H9 (cell line): ENCODE measurements around the gene SPEG. TPM values are rescaled to one million over a fixed set of nuclear protein-coding genes. Genes with fewer than 3 reads are reported as not detected.

Experiments
- DNase-seq: peaks from one replicate; pipeline ENCODE4 v3.0.0-alpha.2; 2017
- H2AFZ ChIP-seq: one replicate; pipeline ENCODE4 v1.6.1; 2013; ENCODE audit warnings: mild to moderate bottlenecking, low read length, control low read depth, moderate library complexity
- H2AK5ac ChIP-seq: 2 replicates; pipeline ENCODE4 v1.6.1; 2013; ENCODE audit warnings: low read length, control low read depth, mixed read lengths; ENCODE audit not compliant: insufficient read length
- H2BK120ac ChIP-seq: one replicate; pipeline ENCODE4 v1.6.1; 2013; ENCODE audit warnings: low read depth, mild to moderate bottlenecking, low read length, control low read depth, inconsistent platforms; ENCODE audit not compliant: poor library complexity, severe bottlenecking
- H2BK12ac ChIP-seq: 2 replicates; pipeline ENCODE4 v1.6.1; 2013; ENCODE audit warnings: low read length, control low read depth, mixed read lengths, low read depth; ENCODE audit not compliant: insufficient read length
- H2BK15ac ChIP-seq: 2 replicates; pipeline ENCODE4 v1.6.1; 2013; ENCODE audit warnings: low read depth, low read length, control low read depth
- H2BK20ac ChIP-seq: one replicate; pipeline ENCODE4 v1.6.1; 2013; ENCODE audit warnings: low read depth, mild to moderate bottlenecking, low read length, control low read depth, inconsistent platforms; ENCODE audit not compliant: poor library complexity, severe bottlenecking
- H2BK5ac ChIP-seq: 2 replicates; pipeline ENCODE4 v1.6.1; 2013; ENCODE audit warnings: low read length, control low read depth, mixed read lengths; ENCODE audit not compliant: insufficient read length
- H3K14ac ChIP-seq: 2 replicates; pipeline ENCODE4 v1.6.1; 2013; ENCODE audit warnings: low read length, control low read depth; ENCODE audit not compliant: insufficient read depth
- H3K18ac ChIP-seq: 2 replicates; pipeline ENCODE4 v1.6.1; 2013; ENCODE audit warnings: low read depth, mild to moderate bottlenecking, mixed read lengths, low read length, control low read depth; ENCODE audit not compliant: insufficient read length
- H3K23ac ChIP-seq: 2 replicates; pipeline ENCODE4 v1.6.1; 2013; ENCODE audit warnings: low read length, control low read depth, mixed read lengths, low read depth; ENCODE audit not compliant: insufficient read length
- H3K23me2 ChIP-seq: 2 replicates; pipeline ENCODE4 v1.6.1; 2013; ENCODE audit warnings: low read depth, mild to moderate bottlenecking, mixed read lengths, low read length, control low read depth; ENCODE audit not compliant: insufficient read length, poor library complexity, severe bottlenecking
- H3K27ac ChIP-seq: 2 replicates; pipeline ENCODE4 v1.5.1; 2013; ENCODE audit warnings: low read length, control low read depth, mixed read lengths, low read depth; ENCODE audit not compliant: insufficient read length
- H3K27me3 ChIP-seq: 2 replicates; pipeline ENCODE4 v1.6.1; 2013; ENCODE audit warnings: low read length, control low read depth, inconsistent platforms; ENCODE audit not compliant: insufficient read depth
- H3K4ac ChIP-seq: 2 replicates; pipeline ENCODE4 v1.6.1; 2013; ENCODE audit warnings: low read depth, mild to moderate bottlenecking, control low read depth, inconsistent platforms, low read length, moderate library complexity
- H3K4me1 ChIP-seq: 2 replicates; pipeline ENCODE4 v1.6.1; 2013; ENCODE audit warnings: low read length, control low read depth, inconsistent platforms; ENCODE audit not compliant: insufficient read depth
- H3K4me2 ChIP-seq: 2 replicates; pipeline ENCODE4 v1.6.1; 2013; ENCODE audit warnings: low read length, control low read depth, mixed read lengths; ENCODE audit not compliant: insufficient read length, insufficient read depth
- H3K56ac ChIP-seq: 2 replicates; pipeline ENCODE4 v1.6.1; 2013; ENCODE audit warnings: low read depth, mild to moderate bottlenecking, mixed read lengths, low read length, control low read depth; ENCODE audit not compliant: insufficient read length
- H3K79me1 ChIP-seq: 2 replicates; pipeline ENCODE4 v1.6.1; 2013; ENCODE audit warnings: low read depth, mild to moderate bottlenecking, moderate library complexity, low read length, control low read depth, inconsistent platforms; ENCODE audit not compliant: insufficient read depth, poor library complexity, severe bottlenecking
- H3K79me2 ChIP-seq: 2 replicates; pipeline ENCODE4 v1.6.1; 2013; ENCODE audit warnings: low read length, control low read depth, inconsistent platforms; ENCODE audit not compliant: insufficient read depth
- H3K9ac ChIP-seq: 2 replicates; pipeline ENCODE4 v1.6.1; 2013; ENCODE audit warnings: low read length, control low read depth, mixed read lengths; ENCODE audit not compliant: insufficient read length; ENCODE audit errors: extremely low read depth
- H3K9me3 ChIP-seq: one replicate; pipeline ENCODE4 v1.6.1; 2013; ENCODE audit warnings: low read depth, low read length, inconsistent platforms; ENCODE audit not compliant: control insufficient read depth
- H3T11ph ChIP-seq: one replicate; pipeline ENCODE4 v1.6.1; 2013; ENCODE audit warnings: mild to moderate bottlenecking, low read length, control low read depth, inconsistent platforms
- H4K20me1 ChIP-seq: one replicate; pipeline ENCODE4 v1.6.1; 2013; ENCODE audit not compliant: control insufficient read depth, insufficient read length, insufficient read depth
- H4K5ac ChIP-seq: 2 replicates; pipeline ENCODE4 v1.6.1; 2013; ENCODE audit warnings: low read depth, mild to moderate bottlenecking, mixed read lengths, low read length, control low read depth; ENCODE audit not compliant: insufficient read length
- H4K8ac ChIP-seq: replicated peaks from 2 replicates; pipeline ENCODE4 v1.6.1; 2013; ENCODE audit warnings: low read length, control low read depth, mixed read lengths, low read depth; ENCODE audit not compliant: insufficient read length
- H4K91ac ChIP-seq: 2 replicates; pipeline ENCODE4 v1.6.1; 2013; ENCODE audit warnings: low read depth, mild to moderate bottlenecking, moderate library complexity, mixed read lengths, low read length, control low read depth; ENCODE audit not compliant: insufficient read length
- H3K27ac Mint-ChIP-seq, 3 experiments: 2 replicates in 2 of 3; 3 replicates in 1 of 3; pipeline ENCODE4 v1.8.0; 2020 to 2021; ENCODE audit warnings: mixed read lengths in 3 of 3, mild to moderate bottlenecking in 1 of 3, moderate library complexity in 1 of 3
- H3K27me3 Mint-ChIP-seq: 2 replicates; pipeline ENCODE4 v1.8.0; 2021; ENCODE audit warnings: low read depth, mild to moderate bottlenecking, moderate library complexity, mixed read lengths
- H3K36me3 Mint-ChIP-seq, 3 experiments: 2 replicates in 2 of 3; 3 replicates in 1 of 3; pipeline ENCODE4 v1.8.0; 2020 to 2021; ENCODE audit warnings: low read depth in 3 of 3, mixed read lengths in 3 of 3; ENCODE audit not compliant: insufficient read depth in 1 of 3
- H3K4me1 Mint-ChIP-seq, 2 experiments: 2 replicates each; pipeline ENCODE4 v1.8.0; 2020; ENCODE audit warnings: mixed read lengths in 2 of 2
- H3K4me3 Mint-ChIP-seq, 2 experiments: 2 replicates in 1 of 2; 3 replicates in 1 of 2; pipeline ENCODE4 v1.8.0; 2020 to 2021; ENCODE audit warnings: mild to moderate bottlenecking in 2 of 2, mixed read lengths in 2 of 2, moderate library complexity in 1 of 2
- H3K9me3 Mint-ChIP-seq, 2 experiments: 2 replicates in 1 of 2; 3 replicates in 1 of 2; pipeline ENCODE4 v1.8.0; 2020; ENCODE audit warnings: mild to moderate bottlenecking in 2 of 2, mixed read lengths in 2 of 2, moderate library complexity in 1 of 2
- WGBS: extraction: QIAGEN DNeasy Blood & Tissue Kit; methylation state at CpG from one replicate; pipeline ENCODE4 v1.1.7; 2013; ENCODE audit warnings: missing lambda C conversion rate, low lambda C conversion rate, mixed read lengths; ENCODE audit not compliant: insufficient read length; ENCODE audit errors: extremely low coverage; 5-methylcytosine and 5-hydroxymethylcytosine counted together
- total RNA-seq: library from RNA; stranded (reverse); gene quantifications from 2 replicates; pipeline ENCODE4 v1.2.1, GENCODE V29; 2021
- TF ChIP-seq, protein P1 (sequence below): fragments of 200-600 bp; sonication (generic); conservative IDR thresholded peaks from 3 replicates; pipeline ENCODE4 v1.8.0; 2021; ENCODE audit warnings: antibody characterized with exemption, mild to moderate bottlenecking

The SPEG gene
- total RNA-seq, 1 experiment from 2014 or later: 23.7 TPM

DNA sequence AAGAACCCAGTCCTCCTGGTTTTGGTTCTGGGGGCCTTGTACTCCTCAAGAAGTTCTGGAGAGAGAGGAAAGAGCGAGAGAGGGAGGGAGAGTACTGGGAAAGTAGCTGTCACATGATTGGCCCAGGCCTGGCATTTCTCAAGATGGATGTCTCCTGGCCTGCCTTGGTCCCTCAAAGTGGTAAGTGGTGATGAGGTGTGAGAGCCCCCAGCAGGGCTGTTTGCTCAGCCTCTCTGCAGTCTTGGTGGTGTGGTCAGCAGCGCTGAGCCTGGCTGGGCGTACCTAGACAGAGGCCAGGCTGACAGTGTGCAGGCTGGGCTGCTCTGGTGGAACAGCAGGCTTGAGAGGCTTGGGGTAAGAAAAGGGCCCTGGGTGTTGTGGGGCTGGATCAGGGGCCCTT lies 2.5 kb downstream of the SPEG start:
- H4K20me1 ChIP-seq: no peaks in the 10 kb centered on the region
- no peak overlapping the region for H3K27ac ChIP-seq
- no peak overlapping the region for H3K18ac ChIP-seq
- no peak overlapping the region for H2BK20ac ChIP-seq
- Mint-ChIP-seq H3K4me1 (peaks cover 10 to 12% of the 10 kb centered on the region in 2 experiments), H3K9me3 (no peaks in the 10 kb centered on the region), H3K4me3 (no peak overlapping the region), H3K27ac (no peak overlapping the region), H3K36me3 (no peaks in the 10 kb centered on the region), H3K27me3 (peaks cover 26% of the 10 kb centered on the region)
- H3K4me2 ChIP-seq: no peak overlapping the region
- no peak for DNase-seq
- WGBS: no CpG with 5 or more reads among the region's 3 CpGs
- H3T11ph ChIP-seq: no peak overlapping the region
- no peak overlapping the region for H2BK15ac ChIP-seq
- no peak overlapping the region for H2BK120ac ChIP-seq
- H3K56ac ChIP-seq: no peak overlapping the region
- no peak overlapping the region for H2AK5ac ChIP-seq
- H3K27me3 ChIP-seq: peaks cover 5% of the 10 kb centered on the region; the same call in 1 of the 2 replicates
- no peak overlapping the region for H3K14ac ChIP-seq
- no peak overlapping the region for H3K9ac ChIP-seq
- no peak overlapping the region for H2BK5ac ChIP-seq
- peaks cover 9% of the 10 kb centered on the region for H3K23me2 ChIP-seq
- H4K91ac ChIP-seq: no peak overlapping the region
- no peak overlapping the region for H2BK12ac ChIP-seq
- TF ChIP-seq, protein P1, sequence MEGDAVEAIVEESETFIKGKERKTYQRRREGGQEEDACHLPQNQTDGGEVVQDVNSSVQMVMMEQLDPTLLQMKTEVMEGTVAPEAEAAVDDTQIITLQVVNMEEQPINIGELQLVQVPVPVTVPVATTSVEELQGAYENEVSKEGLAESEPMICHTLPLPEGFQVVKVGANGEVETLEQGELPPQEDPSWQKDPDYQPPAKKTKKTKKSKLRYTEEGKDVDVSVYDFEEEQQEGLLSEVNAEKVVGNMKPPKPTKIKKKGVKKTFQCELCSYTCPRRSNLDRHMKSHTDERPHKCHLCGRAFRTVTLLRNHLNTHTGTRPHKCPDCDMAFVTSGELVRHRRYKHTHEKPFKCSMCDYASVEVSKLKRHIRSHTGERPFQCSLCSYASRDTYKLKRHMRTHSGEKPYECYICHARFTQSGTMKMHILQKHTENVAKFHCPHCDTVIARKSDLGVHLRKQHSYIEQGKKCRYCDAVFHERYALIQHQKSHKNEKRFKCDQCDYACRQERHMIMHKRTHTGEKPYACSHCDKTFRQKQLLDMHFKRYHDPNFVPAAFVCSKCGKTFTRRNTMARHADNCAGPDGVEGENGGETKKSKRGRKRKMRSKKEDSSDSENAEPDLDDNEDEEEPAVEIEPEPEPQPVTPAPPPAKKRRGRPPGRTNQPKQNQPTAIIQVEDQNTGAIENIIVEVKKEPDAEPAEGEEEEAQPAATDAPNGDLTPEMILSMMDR: no peak
- H3K4me1 ChIP-seq: peaks cover 2% of the 10 kb centered on the region; the same call in 1 of the 2 replicates
- no peaks in the 10 kb centered on the region for H3K79me1 ChIP-seq
- H4K5ac ChIP-seq: no peak overlapping the region
- no peak overlapping the region for H2AFZ ChIP-seq
- H3K23ac ChIP-seq: no peak overlapping the region
- no peaks in the 10 kb centered on the region for H3K79me2 ChIP-seq
- H3K9me3 ChIP-seq: no peaks in the 10 kb centered on the region
- no peak overlapping the region for H4K8ac ChIP-seq
- no peak overlapping the region for H3K4ac ChIP-seq
